DND-41 (cell line): ENCODE data around the gene ZRSR2.

Experiments
- ATAC-seq: fragments of 200-7000 bp; cut with Tn5 transposase; 3 replicates; pipeline ENCODE4 v1.9.1; 2021; ENCODE audit warnings: low read depth; ENCODE audit not compliant: insufficient read depth
- DNase-seq: peaks from one replicate; pipeline ENCODE4 v3.0.0-alpha.2; 2020
- H2AFZ ChIP-seq: 2 replicates; pipeline ENCODE4 v1.6.0; 2012; ENCODE audit warnings: low read depth, low read length
- H3K27ac ChIP-seq: 2 replicates; pipeline ENCODE4 v1.5.1; 2012; ENCODE audit warnings: low read length, inconsistent platforms
- H3K27me3 ChIP-seq: fragments of 200-600 bp; sonication (generic); 2 replicates; pipeline ENCODE4 v1.6.0; 2012; ENCODE audit warnings: low read length, mild to moderate bottlenecking, inconsistent platforms; ENCODE audit not compliant: insufficient read depth, poor library complexity
- H3K36me3 ChIP-seq: 2 replicates; pipeline ENCODE4 v1.5.1; 2012; ENCODE audit warnings: low read length, inconsistent platforms; ENCODE audit not compliant: insufficient read depth
- H3K4me1 ChIP-seq: 2 replicates; pipeline ENCODE4 v1.5.1; 2012; ENCODE audit warnings: mild to moderate bottlenecking, low read length; ENCODE audit not compliant: insufficient read depth
- H3K4me2 ChIP-seq: 2 replicates; pipeline ENCODE4 v1.6.0; 2012; ENCODE audit warnings: mild to moderate bottlenecking, moderate library complexity, low read length, inconsistent platforms; ENCODE audit not compliant: insufficient read depth
- H3K4me3 ChIP-seq, 2 experiments: fragments of 200-600 bp in 1 of 2; shearing (Covaris generic) in 1 of 2; 2 replicates each; pipeline ENCODE4 v1.5.1; 2012 to 2016; ENCODE audit warnings: inconsistent platforms in 2 of 2, low read length in 2 of 2, mild to moderate bottlenecking in 2 of 2, low read depth in 1 of 2, moderate library complexity in 1 of 2
- H3K79me2 ChIP-seq: 2 replicates; pipeline ENCODE4 v1.6.0; 2012; ENCODE audit warnings: low read length, inconsistent platforms; ENCODE audit not compliant: insufficient read depth
- H3K9ac ChIP-seq: 2 replicates; pipeline ENCODE4 v1.6.0; 2012; ENCODE audit warnings: low read depth, mild to moderate bottlenecking, inconsistent platforms, low read length, moderate library complexity
- H3K9me3 ChIP-seq: 2 replicates; pipeline ENCODE4 v1.5.1; 2012; ENCODE audit warnings: low read length, moderate library complexity, mild to moderate bottlenecking, inconsistent platforms; ENCODE audit not compliant: insufficient read depth, severe bottlenecking
- H4K20me1 ChIP-seq: 2 replicates; pipeline ENCODE4 v1.6.0; 2012; ENCODE audit warnings: low read length; ENCODE audit not compliant: insufficient read depth
- EZH2 ChIP-seq: IDR thresholded peaks from 3 replicates; pipeline ENCODE4 v1.6.1; 2012; ENCODE audit warnings: borderline replicate concordance, low read depth, mild to moderate bottlenecking, moderate library complexity, low read length, inconsistent platforms; ENCODE audit not compliant: severe bottlenecking
- TF ChIP-seq, protein P1 (sequence below): IDR thresholded peaks from 2 replicates; pipeline ENCODE4 v1.5.1; 2012; ENCODE audit warnings: borderline replicate concordance, low read length, moderate library complexity, mild to moderate bottlenecking; ENCODE audit not compliant: poor library complexity, severe bottlenecking; ENCODE audit errors: extremely low read depth

The ZRSR2 gene

DNA sequence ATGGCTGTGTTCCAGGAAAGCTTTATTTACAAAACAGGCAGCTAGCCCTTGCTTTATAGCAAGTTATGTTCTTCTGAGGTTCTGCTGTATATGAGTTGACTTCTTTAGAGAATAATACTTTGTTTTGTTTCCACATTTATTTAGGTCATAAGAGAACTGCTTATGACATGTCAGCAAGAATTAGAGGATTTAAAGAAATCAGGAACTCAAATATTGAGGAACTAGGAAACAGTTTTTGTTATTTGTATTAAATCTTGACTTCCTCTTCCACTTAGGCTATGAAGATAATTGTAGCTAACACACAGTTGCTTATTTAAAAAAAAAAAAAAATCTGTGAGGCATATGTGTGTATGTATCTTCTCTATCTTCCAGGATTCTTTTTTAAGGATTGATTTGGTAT is 14.3 kb downstream of the ZRSR2 start:
- no peak for TF ChIP-seq EZH2
- TF ChIP-seq, protein P1, sequence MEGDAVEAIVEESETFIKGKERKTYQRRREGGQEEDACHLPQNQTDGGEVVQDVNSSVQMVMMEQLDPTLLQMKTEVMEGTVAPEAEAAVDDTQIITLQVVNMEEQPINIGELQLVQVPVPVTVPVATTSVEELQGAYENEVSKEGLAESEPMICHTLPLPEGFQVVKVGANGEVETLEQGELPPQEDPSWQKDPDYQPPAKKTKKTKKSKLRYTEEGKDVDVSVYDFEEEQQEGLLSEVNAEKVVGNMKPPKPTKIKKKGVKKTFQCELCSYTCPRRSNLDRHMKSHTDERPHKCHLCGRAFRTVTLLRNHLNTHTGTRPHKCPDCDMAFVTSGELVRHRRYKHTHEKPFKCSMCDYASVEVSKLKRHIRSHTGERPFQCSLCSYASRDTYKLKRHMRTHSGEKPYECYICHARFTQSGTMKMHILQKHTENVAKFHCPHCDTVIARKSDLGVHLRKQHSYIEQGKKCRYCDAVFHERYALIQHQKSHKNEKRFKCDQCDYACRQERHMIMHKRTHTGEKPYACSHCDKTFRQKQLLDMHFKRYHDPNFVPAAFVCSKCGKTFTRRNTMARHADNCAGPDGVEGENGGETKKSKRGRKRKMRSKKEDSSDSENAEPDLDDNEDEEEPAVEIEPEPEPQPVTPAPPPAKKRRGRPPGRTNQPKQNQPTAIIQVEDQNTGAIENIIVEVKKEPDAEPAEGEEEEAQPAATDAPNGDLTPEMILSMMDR: no peak
- no peaks in the 10 kb centered on the region for H3K9me3 ChIP-seq
- H3K79me2 ChIP-seq: no peaks in the 10 kb centered on the region
- DNase-seq (no peak), ATAC-seq (no peak)
- H3K27me3 ChIP-seq: no peaks in the 10 kb centered on the region
- no peaks in the 10 kb centered on the region for H4K20me1 ChIP-seq
- H3K9ac ChIP-seq: no peak overlapping the region
- no peak overlapping the region for H3K4me2 ChIP-seq
- H3K27ac ChIP-seq: no peak overlapping the region
- peaks cover 19% of the 10 kb centered on the region for H3K36me3 ChIP-seq
- no peaks in the 10 kb centered on the region for H3K4me1 ChIP-seq
- no peak overlapping the region for H3K4me3 ChIP-seq
- no peak overlapping the region for H2AFZ ChIP-seq

GRCh38 chrX:15808254-15808653 is 18.0 kb downstream of the ZRSR2 start:
- no peak overlapping the region for H3K27ac ChIP-seq
- no peak for DNase-seq
- H4K20me1 ChIP-seq: no peaks in the 10 kb centered on the region
- H3K36me3 ChIP-seq: peaks cover 35% of the 10 kb centered on the region
- no peaks in the 10 kb centered on the region for H3K9me3 ChIP-seq
- H2AFZ ChIP-seq: no peak overlapping the region
- no peaks in the 10 kb centered on the region for H3K79me2 ChIP-seq
- H3K4me1 ChIP-seq: no peaks in the 10 kb centered on the region
- no peak for TF ChIP-seq EZH2
- TF ChIP-seq, protein P1: no peak
- no peak overlapping the region for H3K4me3 ChIP-seq
- no peak overlapping the region for H3K9ac ChIP-seq
- ATAC-seq: no peak
- no peak overlapping the region for H3K4me2 ChIP-seq
- no peaks in the 10 kb centered on the region for H3K27me3 ChIP-seq

DNA sequence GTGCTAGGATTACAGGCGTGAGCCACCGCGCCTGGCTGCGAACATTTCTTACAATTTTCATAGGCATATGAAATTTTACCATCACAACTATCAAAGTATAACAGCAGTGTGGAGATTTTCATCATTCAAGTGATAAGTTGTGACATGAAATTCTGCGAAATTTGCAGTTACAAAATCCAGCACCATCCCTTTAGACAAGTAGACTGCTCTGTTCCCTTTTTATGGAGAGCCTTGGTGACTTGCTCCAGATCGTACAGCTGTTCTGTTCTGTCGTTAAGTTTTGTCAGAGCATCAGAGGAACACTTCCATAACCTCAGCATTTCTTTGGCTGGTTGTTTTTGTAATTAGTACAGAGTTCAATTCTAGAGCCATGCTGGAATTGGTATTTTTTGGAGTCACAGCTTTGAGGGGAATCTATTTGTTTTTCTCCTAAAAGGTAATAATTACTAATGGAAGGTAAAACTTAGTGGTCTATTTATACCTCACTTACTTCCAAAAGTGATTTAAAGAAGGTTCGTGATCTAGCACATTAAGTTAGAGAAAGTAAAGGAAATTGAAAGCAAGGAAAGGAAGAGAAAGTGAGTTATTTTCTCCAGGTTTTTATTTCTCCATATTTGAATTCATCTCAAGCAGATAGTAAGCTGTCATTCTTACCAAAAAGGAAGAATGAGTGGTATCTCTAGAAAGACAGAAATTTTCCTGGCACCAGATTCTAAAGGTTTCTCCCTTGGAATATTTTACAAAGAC is 22.1 kb downstream of the ZRSR2 start:
- H3K4me1 ChIP-seq: peaks cover 18% of the 10 kb centered on the region
- no peaks in the 10 kb centered on the region; the same call in 1 of the 2 replicates for H4K20me1 ChIP-seq
- no peak overlapping the region for H3K27ac ChIP-seq
- H3K79me2 ChIP-seq: no peaks in the 10 kb centered on the region
- TF ChIP-seq, protein P1: no peak
- TF ChIP-seq EZH2: no peak
- no peak overlapping the region for H3K4me2 ChIP-seq
- no peak for DNase-seq
- no peak for ATAC-seq
- H3K4me3 ChIP-seq: no peak overlapping the region
- H3K27me3 ChIP-seq: no peaks in the 10 kb centered on the region
- no peaks in the 10 kb centered on the region for H3K9me3 ChIP-seq
- no peak overlapping the region for H2AFZ ChIP-seq
- no peak overlapping the region for H3K9ac ChIP-seq
- H3K36me3 ChIP-seq: peaks cover 43% of the 10 kb centered on the region
